Spleen (tissue), 11 donors: Measurements from ENCODE around the gene AKT1. TPM values are rescaled to one million over a fixed set of nuclear protein-coding genes. Genes with fewer than 3 reads are reported as not detected.
"Not testable (repeated sequence)": the region's sequence is repeated elsewhere in the genome, so short reads cannot be mapped to it uniquely, and the experiment has no call there.

Experiments
- DNase-seq: peaks from one replicate; pipeline ENCODE4 v3.0.0-alpha.2; 2020
- H3K27ac ChIP-seq, 8 donors: fragments of 200-600 bp; sonication (generic) in 7 of 8; 1 replicate in 4 of 8; 2 replicates in 4 of 8; pipeline versions ENCODE4 v1.5.0 to v1.8.0; 2016 to 2021; ENCODE audit warnings: inconsistent platforms in 4 of 8, mild to moderate bottlenecking in 4 of 8, moderate library complexity in 1 of 8
- H3K27me3 ChIP-seq, 7 donors: fragments of 200-600 bp; sonication (generic) in 6 of 7; replicated peaks in 1 of 7; 1 replicate in 4 of 7; 2 replicates in 3 of 7; pipeline versions ENCODE4 v1.5.0 to v1.8.0; 2016 to 2021; ENCODE audit warnings: inconsistent platforms in 3 of 7, mild to moderate bottlenecking in 1 of 7
- H3K36me3 ChIP-seq, 6 donors: fragments of 200-600 bp; sonication (generic) in 5 of 6; 1 replicate in 4 of 6; 2 replicates in 2 of 6; pipeline versions ENCODE4 v1.5.0 to v1.8.0; 2016 to 2021; ENCODE audit warnings: inconsistent platforms in 2 of 6
- H3K4me1 ChIP-seq, 6 donors: fragments of 200-600 bp; sonication (generic) in 5 of 6; 1 replicate in 3 of 6; 2 replicates in 3 of 6; pipeline versions ENCODE4 v1.5.0 to v1.8.0; 2016 to 2021; ENCODE audit warnings: inconsistent platforms in 3 of 6
- H3K4me3 ChIP-seq, 8 donors: fragments of 200-600 bp; sonication (generic) in 7 of 8; 1 replicate in 4 of 8; 2 replicates in 4 of 8; pipeline versions ENCODE4 v1.5.0 to v1.8.0; 2016 to 2021; ENCODE audit warnings: inconsistent platforms in 4 of 8, mild to moderate bottlenecking in 4 of 8, moderate library complexity in 2 of 8
- H3K9me3 ChIP-seq, 8 donors: fragments of 200-600 bp; sonication (generic) in 7 of 8; 1 replicate in 4 of 8; 2 replicates in 4 of 8; pipeline versions ENCODE4 v1.5.0 to v1.8.0; 2016 to 2021; ENCODE audit warnings: inconsistent platforms in 4 of 8
- POLR2A ChIP-seq, 3 donors: fragments of 450-650 bp; IDR thresholded peaks; one replicate each; pipeline ENCODE4 v1.5.1; 2017; ENCODE audit warnings: antibody characterized with exemption in 3 of 3, mild to moderate bottlenecking in 1 of 3
- POLR2AphosphoS5 ChIP-seq, 3 donors: sonication (generic); formaldehyde crosslinking; IDR thresholded peaks; one replicate each; pipeline ENCODE4 v1.5.1; 2017; ENCODE audit warnings: antibody characterized with exemption in 3 of 3
- WGBS, 5 donors: extraction: QIAGEN DNeasy Blood & Tissue Kit in 3 of 5; methylation state at CpG; one replicate each; pipeline versions ENCODE4 v1.1.5 to v1.1.7; 2013 to 2018; 5-methylcytosine and 5-hydroxymethylcytosine counted together
- intact Hi-C: fragments of 100-400 bp; cut with DNase I; formaldehyde crosslinking; loops from one replicate; pipeline ENCODE4 v1.15.0; 2023; ENCODE audit warnings: low total_unique reads
- polyA plus RNA-seq, 3 donors: library from polyadenylated mRNA; stranded (reverse); fragments of 200-250 nt; gene quantifications; one replicate each; pipeline ENCODE4 v1.2.1, GENCODE V29; 2013
- total RNA-seq, 7 donors: library from RNA; depleted of rRNA in 3 of 7; stranded (reverse); fragments of >200 nt in 3 of 7; fragmentation: NEBNext Ultra II Directional in 4 of 7; extraction: Animal tissue kit (Norgen Biotek cat#: 25700) in 4 of 7; gene quantifications; one replicate each; pipeline versions ENCODE4 v1.1.0 to v1.2.1, GENCODE V29; 2016 to 2021
- TF ChIP-seq, protein P1 (sequence below), 11 experiments: fragments of 200-600 bp in 7 of 11; fragments of 450-650 bp in 4 of 11; sonication (generic) in 4 of 11; IDR thresholded peaks in 8 of 11; conservative IDR thresholded peaks in 3 of 11; 1 replicate in 7 of 11; 2 replicates in 4 of 11; pipeline versions ENCODE4 v1.4.0 to v1.8.0; 2016 to 2021; ENCODE audit warnings: antibody characterized with exemption in 11 of 11, inconsistent platforms in 4 of 11, mild to moderate bottlenecking in 1 of 11
- donor health status: healthy with polysubstance abuse.
- donor health status: DM: no; HTN: no; CAD: no; lungs with moderate emphysema.
- donor health status: DM: no; HTN: no; CAD: no.
- donor health status: Bipolar disorder and iron deficiency.
- donor health status: healthy.
- donor health status: DM: no; HTN: no; CAD: no.
- donor health status: DM: yes; HTN: yes; CAD: no.

AKT1 gene
- total and polyA plus RNA-seq, 10 donors, result 56.2 to 184 (median 115) TPM

DNA sequence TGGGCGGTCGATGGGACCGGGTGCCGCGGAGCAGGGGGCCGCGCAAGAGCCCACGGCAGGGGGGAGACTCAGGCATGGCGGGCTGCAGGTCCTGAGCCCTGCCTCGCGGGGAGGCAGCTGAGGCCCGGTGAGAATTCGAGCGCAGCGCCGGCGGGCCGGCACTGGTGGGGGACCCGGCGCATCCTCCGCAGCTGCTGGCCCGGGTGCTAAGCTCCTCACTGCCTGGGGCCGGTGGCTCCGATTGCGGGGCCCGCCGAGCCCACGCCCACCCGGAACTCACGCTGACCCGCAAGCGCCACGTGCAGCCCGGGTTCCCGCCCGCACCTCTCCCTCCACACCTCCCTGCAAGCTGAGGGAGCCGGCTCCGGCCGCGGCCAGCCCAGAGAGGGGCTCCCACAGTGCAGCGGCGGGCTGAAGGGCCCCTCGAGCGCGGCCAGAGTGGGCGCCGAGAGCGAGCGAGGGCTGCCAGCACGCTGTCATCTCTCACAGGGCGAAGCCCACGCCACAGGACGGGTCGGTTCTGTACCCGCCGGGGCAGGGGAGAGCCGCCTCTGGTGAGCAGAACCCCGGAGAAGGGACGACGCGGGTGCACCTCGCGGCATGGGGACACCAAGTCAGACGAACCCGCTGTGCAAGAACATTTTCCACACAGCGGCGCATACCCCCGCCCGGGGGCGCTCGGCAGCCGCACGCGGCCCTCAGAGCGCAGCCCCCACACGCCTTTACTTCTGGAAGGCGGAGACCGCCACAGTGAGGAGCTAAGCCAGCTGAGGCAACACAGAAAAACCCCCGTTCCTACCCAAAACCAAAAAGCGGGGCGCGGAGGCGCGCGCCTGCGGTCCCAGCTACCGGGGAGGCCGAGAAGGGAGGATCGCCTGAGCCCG lies 43.8 kb downstream of the AKT1 start:
- peaks cover 18 to 63% (median 39%) of the 10 kb centered on the region in 6 donors for H3K4me1 ChIP-seq
- peak overlapping the region; percentile 33 to 100 (median 91) for H3K4me3 ChIP-seq
- peak; percentile 93 for DNase-seq
- no peaks in the 10 kb centered on the region for H3K27me3 ChIP-seq
- 72 to 84% (median 80%) methylated on average over 68 to 90 of the region's 90 CpGs for WGBS, 5 donors
- intact Hi-C loops, result no loop called here
- peaks cover 0 to 18% (median 15%) of the 10 kb centered on the region in 6 donors for H3K36me3 ChIP-seq
- TF ChIP-seq POLR2AphosphoS5 (IDR thresholded peaks at IDR 0.05), result no peak
- TF ChIP-seq, protein P1, sequence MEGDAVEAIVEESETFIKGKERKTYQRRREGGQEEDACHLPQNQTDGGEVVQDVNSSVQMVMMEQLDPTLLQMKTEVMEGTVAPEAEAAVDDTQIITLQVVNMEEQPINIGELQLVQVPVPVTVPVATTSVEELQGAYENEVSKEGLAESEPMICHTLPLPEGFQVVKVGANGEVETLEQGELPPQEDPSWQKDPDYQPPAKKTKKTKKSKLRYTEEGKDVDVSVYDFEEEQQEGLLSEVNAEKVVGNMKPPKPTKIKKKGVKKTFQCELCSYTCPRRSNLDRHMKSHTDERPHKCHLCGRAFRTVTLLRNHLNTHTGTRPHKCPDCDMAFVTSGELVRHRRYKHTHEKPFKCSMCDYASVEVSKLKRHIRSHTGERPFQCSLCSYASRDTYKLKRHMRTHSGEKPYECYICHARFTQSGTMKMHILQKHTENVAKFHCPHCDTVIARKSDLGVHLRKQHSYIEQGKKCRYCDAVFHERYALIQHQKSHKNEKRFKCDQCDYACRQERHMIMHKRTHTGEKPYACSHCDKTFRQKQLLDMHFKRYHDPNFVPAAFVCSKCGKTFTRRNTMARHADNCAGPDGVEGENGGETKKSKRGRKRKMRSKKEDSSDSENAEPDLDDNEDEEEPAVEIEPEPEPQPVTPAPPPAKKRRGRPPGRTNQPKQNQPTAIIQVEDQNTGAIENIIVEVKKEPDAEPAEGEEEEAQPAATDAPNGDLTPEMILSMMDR (IDR thresholded peaks at IDR 0.05 in 8 of 11, conservative IDR thresholded peaks at IDR 0.05 in 3 of 11), result no peak
- TF ChIP-seq POLR2A (IDR thresholded peaks at IDR 0.05), result no peak
- H3K27ac ChIP-seq, result peak overlapping the region; percentile 74 to 93 (median 86)
- no peaks in the 10 kb centered on the region for H3K9me3 ChIP-seq

DNA sequence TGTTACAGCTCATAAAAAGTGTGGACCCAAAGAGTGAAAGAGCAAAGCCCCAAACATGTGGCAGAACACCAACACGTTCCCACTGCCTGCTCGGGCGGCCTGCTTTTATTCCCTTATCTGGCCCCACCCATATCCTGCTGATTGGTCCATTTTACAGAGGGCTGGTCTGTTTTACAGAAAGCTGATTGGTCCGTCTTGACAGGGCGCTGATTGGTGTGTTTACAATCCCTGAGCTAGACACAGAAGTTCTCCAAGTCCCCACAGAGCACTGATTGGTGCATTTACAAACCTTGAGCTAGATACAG lies 44.8 kb downstream of the AKT1 start:
- H3K27me3 ChIP-seq, H3K9me3 ChIP-seq, H3K27ac ChIP-seq, H3K36me3 ChIP-seq, H3K4me3 ChIP-seq, intact Hi-C loops: not testable (repeated sequence)
- WGBS, 5 donors, result 82 to 98% (median 94%) methylated on average over 5 of the region's 5 CpGs
- DNase-seq, result peak; percentile 57
- peaks cover 18 to 53% (median 33%) of the 10 kb centered on the region in 6 donors for H3K4me1 ChIP-seq

DNA sequence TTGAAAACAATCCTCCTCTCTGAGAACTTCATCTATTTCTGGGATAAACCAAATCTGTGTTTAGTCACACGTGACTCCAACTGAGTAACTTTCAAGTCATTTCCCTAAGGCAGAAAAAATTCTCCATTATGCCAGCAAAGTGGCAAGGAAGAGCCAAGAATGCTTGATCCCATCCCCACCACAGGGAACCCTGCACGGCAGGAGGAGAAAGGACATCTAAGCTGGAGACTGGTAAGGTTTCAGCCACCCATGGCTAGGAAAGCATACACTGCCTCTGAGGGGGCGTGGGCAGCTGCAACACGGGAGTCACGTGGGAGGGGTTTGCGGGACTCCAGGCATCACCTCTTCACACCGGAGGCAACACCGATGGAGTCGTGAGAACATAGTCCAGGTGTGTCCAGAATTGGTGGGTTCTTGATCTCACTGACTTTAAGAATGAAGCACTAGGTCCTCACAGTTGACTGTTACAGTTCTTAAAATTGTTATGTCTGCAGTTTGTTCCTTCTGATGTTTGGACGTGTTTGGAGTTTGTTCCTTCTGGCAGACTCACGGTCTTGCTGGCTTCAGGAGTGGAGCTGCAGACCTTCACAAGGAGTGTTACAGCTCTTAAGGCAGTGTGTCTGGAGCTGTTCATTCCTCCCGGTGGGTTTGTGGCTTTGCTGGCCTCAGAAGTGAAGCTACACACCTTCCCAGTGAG lies 45.3 kb downstream of the AKT1 start:
- H3K4me1 ChIP-seq, result peaks cover 18 to 48% (median 28%) of the 10 kb centered on the region in 6 donors
- no peaks in the 10 kb centered on the region for H3K9me3 ChIP-seq
- no peak overlapping the region for H3K4me3 ChIP-seq
- H3K27ac ChIP-seq, result no peak overlapping the region
- intact Hi-C loops, result no loop called here
- peak; percentile 61 for DNase-seq
- TF ChIP-seq POLR2AphosphoS5 (IDR thresholded peaks at IDR 0.05) (no peak), POLR2A (IDR thresholded peaks at IDR 0.05) (no peak)
- TF ChIP-seq, protein P1 (IDR thresholded peaks at IDR 0.05 in 8 of 11, conservative IDR thresholded peaks at IDR 0.05 in 3 of 11), result no peak
- WGBS, 5 donors, result 85 to 94% (median 89%) methylated on average over 11 to 12 of the region's 12 CpGs
- H3K27me3 ChIP-seq, result no peaks in the 10 kb centered on the region
- H3K36me3 ChIP-seq, result peaks cover 0 to 3% (median under 1%) of the 10 kb centered on the region in 6 donors

DNA sequence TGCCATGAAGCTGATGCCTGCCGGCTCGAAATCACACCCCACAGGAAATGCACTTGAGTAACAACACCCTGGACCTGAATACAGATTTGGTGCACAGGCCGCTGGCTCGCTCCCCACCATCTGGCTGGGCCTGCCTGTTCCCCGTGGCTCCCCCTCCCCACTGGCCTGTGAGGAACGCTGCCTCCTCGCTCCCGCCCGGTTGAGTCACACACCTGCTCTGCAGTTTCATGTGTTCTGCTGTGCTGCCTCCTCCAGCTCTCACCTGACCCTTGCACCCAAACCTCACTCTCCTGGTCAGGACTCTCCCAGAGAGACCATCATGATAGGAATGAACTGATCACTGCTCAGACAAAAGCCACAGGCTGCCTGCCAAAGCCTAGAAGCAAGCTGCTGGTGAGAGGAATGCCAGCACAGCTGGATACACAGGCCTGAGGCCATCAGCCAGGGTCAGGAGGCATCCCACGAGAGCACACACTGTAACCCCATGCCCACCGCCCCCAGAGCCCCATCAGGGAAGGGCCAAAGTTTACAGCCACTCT lies 46.4 kb downstream of the AKT1 start:
- peak; percentile 73 for DNase-seq
- Histone ChIP-seq H3K4me1 (peaks cover 8 to 37% (median 18%) of the 10 kb centered on the region in 6 donors), H3K9me3 (no peaks in the 10 kb centered on the region), H3K36me3 (no peaks in the 10 kb centered on the region), H3K27ac (no peak overlapping the region), H3K4me3 (no peak overlapping the region), H3K27me3 (no peaks in the 10 kb centered on the region)
- 32 to 77% (median 65%) methylated on average over 8 to 11 of the region's 11 CpGs for WGBS, 5 donors
- intact Hi-C loops, result no loop called here
- no peak for TF ChIP-seq POLR2A (IDR thresholded peaks at IDR 0.05)
- TF ChIP-seq, protein P1 (IDR thresholded peaks at IDR 0.05 in 8 of 11, conservative IDR thresholded peaks at IDR 0.05 in 3 of 11), result no peak
- no peak for TF ChIP-seq POLR2AphosphoS5 (IDR thresholded peaks at IDR 0.05)
